ENCODE results near the gene FAM120A. TPM values are rescaled to one million over a fixed set of nuclear protein-coding genes. Genes with fewer than 3 reads are reported as not detected.

FAM120A gene
- total and polyA plus RNA-seq, 12 donors = 42.6 to 147 (median 96.4) TPM

- 65 to 74% (median 73%) methylated on average over 5 of the region's 5 CpGs for WGBS, 4 donors
- Histone ChIP-seq H3K4me1 (replicated peaks in 1 of 2) (no peaks in the 10 kb centered on the region), H3K9me3 (replicated peaks in 1 of 3) (no peaks in the 10 kb centered on the region), H3K4me3 (no peak overlapping the region), H3K36me3 (replicated peaks in 1 of 2) (peaks cover 0 to 12% of the 10 kb centered on the region in 2 donors), H3K27me3 (no peaks in the 10 kb centered on the region), H3K27ac (no peak overlapping the region)
- intact Hi-C loops (cut with DNase I) = no loop called here
- TF ChIP-seq CTCF (IDR thresholded peaks at IDR 0.05) (no peak), POLR2A (IDR thresholded peaks at IDR 0.05) (no peak)
- no peak for DNase-seq
Observed at GRCh38 chr9:93492327-93492726, 40.8 kb downstream of the FAM120A start.

GRCh38 chr9:93493949-93494348, 42.5 kb downstream of the FAM120A start:
- Histone ChIP-seq H3K9me3 (replicated peaks in 1 of 3) (no peaks in the 10 kb centered on the region), H3K27ac (no peak overlapping the region), H3K4me3 (no peak overlapping the region), H3K27me3 (no peaks in the 10 kb centered on the region), H3K4me1 (replicated peaks in 1 of 2) (no peaks in the 10 kb centered on the region), H3K36me3 (replicated peaks in 1 of 2) (peaks cover 0 to 26% of the 10 kb centered on the region in 2 donors)
- TF ChIP-seq POLR2A (IDR thresholded peaks at IDR 0.05) (no peak), CTCF (IDR thresholded peaks at IDR 0.05) (no peak)
- intact Hi-C loops (cut with DNase I) = no loop called here
- WGBS, 4 donors = 92 to 99% (median 95%) methylated on average over 12 of the region's 12 CpGs
- DNase-seq = no peak

- 70 to 96% (median 83%) methylated on average over 3 of the region's 3 CpGs for WGBS, 4 donors
- Histone ChIP-seq H3K27ac (no peak overlapping the region), H3K27me3 (no peaks in the 10 kb centered on the region), H3K4me1 (replicated peaks in 1 of 2) (peaks cover 3 to 9% of the 10 kb centered on the region in 2 donors), H3K9me3 (replicated peaks in 1 of 3) (no peaks in the 10 kb centered on the region), H3K4me3 (no peak overlapping the region), H3K36me3 (replicated peaks in 1 of 2) (peaks cover 0 to 35% of the 10 kb centered on the region in 2 donors)
- no peak for DNase-seq
- TF ChIP-seq POLR2A (IDR thresholded peaks at IDR 0.05) = no peak
- no peak for TF ChIP-seq CTCF (IDR thresholded peaks at IDR 0.05)
- intact Hi-C loops (cut with DNase I) = no loop called here
Observed at GRCh38 chr9:93496285-93496684, 44.8 kb downstream of the FAM120A start.

- Histone ChIP-seq H3K4me3 (peak overlapping the region in 2 of 4 donors; percentile 4 to 40), H3K27ac (peak overlapping the region in 1 of 5 donors; percentile 63), H3K4me1 (replicated peaks in 1 of 2) (peaks cover 7 to 22% of the 10 kb centered on the region in 2 donors), H3K27me3 (no peaks in the 10 kb centered on the region), H3K9me3 (replicated peaks in 1 of 3) (no peaks in the 10 kb centered on the region), H3K36me3 (replicated peaks in 1 of 2) (peaks cover 0 to 27% of the 10 kb centered on the region in 2 donors)
- 87 to 96% (median 93%) methylated on average over 4 of the region's 4 CpGs for WGBS, 4 donors
- intact Hi-C loops (cut with DNase I) = no loop called here
- TF ChIP-seq CTCF (IDR thresholded peaks at IDR 0.05) (no peak), POLR2A (IDR thresholded peaks at IDR 0.05) (no peak)
- DNase-seq = no peak
Observed at GRCh38 chr9:93500571-93501298, 49.2 kb downstream of the FAM120A start.

All from adrenal gland (tissue), 12 donors.